HS-5 (cell line): ENCODE measurements around the gene ICE1.

Experiments used
- DNase-seq: peaks from one replicate; pipeline ENCODE4 v3.0.0-alpha.2; 2012; ENCODE audit warnings: low read depth

Gene ICE1

GRCh38 chr5:5539590-5539989 lies 117.1 kb downstream of the ICE1 start:
- DNase-seq, result no peak
